Right hindlimb (tissue), 1 donor: ENCODE results near the gene DUOX1.

Experiments
- DNase-seq: peaks from one replicate; pipeline ENCODE4 v3.0.0-alpha.2; 2018

DUOX1 gene

DNA sequence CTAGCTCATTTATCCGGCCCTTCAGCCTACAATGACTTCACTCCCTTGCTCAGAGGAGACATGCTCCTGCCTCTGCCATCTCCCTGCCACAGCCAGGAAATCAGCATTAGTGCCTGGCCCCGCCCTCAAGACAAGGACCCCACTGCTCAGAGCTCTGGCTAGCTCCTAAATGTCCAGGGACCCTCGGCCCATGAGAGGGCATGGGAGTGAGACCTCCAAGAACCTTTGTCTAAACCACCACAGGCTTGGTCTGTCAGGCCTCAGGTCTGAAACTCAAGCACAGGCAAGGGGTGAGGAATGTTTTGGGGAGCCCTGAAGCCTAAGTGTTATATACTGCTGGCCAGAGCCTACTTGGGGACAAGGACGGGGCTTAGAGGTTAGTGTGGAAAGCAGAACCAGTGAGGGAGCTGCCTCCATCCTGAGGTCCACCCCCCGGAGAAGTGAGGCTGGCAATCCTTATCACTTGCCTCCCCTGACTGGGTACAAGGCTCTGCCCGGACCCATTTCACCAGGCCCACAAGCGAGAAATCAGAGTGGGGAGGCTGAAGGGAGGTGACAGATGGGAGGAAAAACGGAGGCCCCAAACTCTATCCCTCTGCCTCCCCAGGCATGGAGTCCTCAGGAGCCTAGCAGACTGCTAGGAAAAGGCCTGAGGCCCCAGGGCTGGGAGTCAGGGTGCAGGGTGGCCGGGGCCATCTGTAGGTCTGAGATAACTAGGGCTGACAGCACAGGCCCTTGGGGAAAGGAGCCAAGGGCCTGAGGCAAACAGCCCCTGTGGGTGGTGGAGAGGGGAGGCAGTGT, 39.2 kb downstream of the DUOX1 start:
- no peak for DNase-seq

- no peak for DNase-seq
Measured at GRCh38 chr15:45169608-45170480, 40.0 kb downstream of the DUOX1 start.

DNA sequence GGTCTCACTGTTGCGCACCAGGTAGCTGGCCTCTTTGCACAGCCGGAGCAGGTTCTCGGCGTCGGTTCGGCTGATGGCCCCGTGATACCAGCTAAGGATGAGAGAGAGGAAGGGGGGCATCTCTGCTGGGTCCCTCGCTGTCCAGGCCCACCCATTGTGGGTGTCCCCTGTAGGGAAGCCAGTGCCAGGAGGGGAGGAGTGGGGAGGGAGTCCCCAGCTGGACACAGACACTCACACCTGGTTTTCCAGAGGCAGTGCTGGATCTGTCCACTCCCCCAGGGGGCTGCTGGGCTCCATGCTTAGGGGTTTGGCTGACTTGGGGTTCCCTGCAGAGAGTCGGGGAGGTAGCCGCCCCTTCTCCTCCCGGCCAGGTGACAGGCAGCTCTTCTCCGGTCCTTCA, 42.1 kb downstream of the DUOX1 start:
- DNase-seq: no peak

DNA sequence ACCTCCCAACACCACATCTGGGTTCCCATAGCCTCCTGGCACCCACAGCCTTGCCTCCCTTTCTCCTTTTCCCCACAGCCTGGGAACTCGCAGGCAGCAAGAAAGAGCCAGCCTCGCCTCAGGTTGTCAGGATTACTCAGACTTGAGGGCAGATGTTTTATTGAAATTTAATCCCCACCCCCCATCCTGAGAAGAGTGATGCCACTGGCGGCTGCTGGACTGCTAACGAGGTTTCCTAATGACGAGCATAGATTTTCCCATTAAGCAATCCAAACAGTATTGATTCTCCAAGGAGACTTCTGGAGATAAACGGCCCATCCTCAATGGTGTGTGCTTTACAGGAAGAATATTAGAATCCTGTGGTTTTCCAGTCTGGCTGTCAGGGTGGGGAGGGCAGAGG, 44.3 kb downstream of the DUOX1 start:
- no peak for DNase-seq

DNA sequence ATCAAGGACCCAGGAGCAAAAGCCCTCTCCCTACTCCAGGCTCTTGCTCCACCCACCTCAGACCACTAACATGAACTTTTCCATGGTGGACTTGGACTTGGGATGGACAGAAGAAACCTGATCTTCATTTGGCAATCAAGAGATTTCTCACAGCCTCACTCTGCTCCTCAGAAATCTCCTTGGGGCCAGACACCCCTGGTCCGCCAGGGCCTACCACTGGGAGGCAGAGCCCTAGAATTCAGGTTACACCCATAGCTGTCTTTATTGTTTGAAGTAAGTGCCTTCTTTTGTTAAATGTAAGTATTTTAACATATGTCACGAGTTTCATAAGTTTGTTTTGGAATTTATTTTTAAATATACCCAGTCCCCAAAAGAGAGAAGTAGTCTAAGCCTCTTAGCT, 44.8 kb downstream of the DUOX1 start:
- no peak for DNase-seq

GRCh38 chr15:45177285-45177684, 47.5 kb downstream of the DUOX1 start:
- DNase-seq: no peak

DNA sequence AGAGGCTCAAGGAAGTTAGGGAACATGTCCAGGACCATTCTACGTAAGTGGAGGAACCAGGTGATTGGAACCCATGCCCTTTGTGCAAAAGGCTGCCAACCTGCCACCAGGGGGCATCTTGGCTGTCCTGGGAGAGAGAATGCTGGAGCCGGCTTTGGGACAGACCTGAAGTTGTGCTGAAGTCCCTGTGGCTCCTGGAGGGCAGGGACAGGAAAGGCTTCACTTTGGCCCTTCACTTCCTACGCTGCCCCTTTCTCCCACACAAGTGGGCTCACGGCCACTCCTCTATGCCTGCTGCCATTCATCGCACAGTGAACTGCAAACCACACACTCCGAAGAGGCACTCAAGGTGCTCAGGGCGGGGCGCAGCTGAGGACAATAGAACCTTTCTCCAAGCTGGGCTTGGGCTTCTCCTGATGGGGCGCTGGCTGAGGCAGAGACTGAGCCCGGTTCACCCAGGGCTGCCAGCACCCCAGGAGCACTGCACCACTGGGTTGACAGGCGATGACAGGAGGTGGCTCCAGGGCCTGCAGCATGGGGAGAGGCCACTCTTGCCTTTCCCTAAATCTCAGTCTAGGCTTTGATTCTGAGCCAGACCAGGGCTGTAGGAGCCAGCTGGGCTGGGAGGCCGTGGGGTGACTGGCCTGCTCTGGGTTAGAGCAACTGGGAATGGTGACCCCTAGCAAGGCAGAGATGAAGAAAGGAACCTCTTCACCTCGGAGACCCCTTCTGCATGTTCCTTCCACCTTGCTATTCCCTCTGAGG, 49.6 kb downstream of the DUOX1 start:
- no peak for DNase-seq

DNA sequence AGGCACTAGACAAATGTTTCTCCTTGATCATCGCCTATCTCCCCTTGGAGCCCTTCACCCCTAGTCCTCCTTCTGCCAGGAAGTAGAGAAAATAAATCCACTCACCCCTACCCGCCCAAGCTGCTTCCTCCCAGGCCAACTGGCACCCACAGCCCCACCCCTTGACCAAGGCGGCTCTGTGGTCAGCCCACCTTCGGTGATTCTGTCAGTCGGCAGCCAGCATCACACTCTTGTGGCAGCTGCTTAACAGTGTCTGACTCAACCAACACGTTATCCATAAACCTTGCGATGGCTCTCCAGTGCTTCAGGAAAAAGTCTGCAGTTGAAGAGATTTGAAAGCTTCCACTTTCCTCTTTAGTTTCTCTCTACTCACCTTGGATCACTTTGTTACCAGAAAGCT, 50.4 kb downstream of the DUOX1 start:
- DNase-seq: no peak

DNA sequence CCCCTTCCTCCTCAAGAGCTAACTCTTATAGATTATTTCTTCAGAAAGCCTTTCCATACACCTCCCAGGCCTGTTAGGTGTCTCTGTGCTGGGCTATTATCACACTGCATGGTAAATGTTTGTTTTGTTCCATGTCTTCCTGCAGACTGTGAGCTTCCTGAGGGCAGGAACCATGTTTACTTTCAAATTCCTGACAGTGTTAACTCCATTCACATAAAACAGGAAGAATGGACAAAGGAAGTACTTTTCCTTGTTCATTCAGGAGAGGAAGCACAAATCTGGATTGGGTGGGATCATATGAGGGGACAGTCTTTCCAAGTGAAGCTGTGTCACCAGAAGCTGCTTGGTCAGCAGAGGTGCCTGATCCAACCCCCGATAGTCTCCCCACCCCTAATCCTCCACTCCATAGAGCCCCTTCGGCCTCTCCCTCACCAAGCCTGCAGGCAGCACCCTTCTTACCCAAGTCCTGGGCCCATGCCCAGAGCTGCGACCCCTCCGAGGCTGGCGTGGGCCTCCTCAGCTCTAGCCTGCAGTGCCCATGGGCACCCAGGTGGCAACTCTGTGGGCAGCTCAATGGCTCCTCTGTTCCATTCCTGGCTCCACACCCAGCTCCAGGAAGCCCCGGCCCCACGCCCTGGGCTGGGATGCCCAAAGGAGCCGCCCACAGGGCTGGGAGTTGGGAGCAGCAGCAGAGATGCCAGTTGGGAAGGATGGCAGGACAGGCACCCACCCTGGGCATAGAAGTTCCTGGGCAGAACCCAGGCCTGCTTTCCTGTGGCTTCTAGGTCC, 51.0 kb downstream of the DUOX1 start:
- DNase-seq: no peak

GRCh38 chr15:45181491-45182285, 51.9 kb downstream of the DUOX1 start:
- DNase-seq: no peak

- no peak for DNase-seq
Measured at GRCh38 chr15:45182996-45183395, 53.2 kb downstream of the DUOX1 start.

DNA sequence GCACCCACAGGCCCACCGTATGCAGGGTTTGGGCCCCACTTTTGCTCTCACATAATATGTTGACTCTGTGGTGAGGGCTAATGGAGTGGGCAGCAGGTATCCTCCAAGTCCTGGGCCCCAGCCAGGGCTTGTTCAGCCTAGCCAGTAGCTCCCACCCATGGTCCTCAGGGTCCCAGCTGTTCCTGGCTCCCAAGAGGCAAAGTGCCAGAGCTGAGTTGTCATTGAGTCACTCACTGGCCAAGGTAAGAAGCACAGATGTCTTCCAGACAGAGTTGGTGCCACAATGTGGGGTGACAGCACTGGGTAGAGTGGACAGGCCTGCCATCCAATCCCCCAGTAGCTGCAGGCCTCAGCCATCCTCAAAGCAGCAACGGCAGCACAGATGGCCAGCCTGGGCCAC, 53.7 kb downstream of the DUOX1 start:
- DNase-seq: no peak

GRCh38 chr15:45184562-45185041, 54.8 kb downstream of the DUOX1 start:
- no peak for DNase-seq

DNA sequence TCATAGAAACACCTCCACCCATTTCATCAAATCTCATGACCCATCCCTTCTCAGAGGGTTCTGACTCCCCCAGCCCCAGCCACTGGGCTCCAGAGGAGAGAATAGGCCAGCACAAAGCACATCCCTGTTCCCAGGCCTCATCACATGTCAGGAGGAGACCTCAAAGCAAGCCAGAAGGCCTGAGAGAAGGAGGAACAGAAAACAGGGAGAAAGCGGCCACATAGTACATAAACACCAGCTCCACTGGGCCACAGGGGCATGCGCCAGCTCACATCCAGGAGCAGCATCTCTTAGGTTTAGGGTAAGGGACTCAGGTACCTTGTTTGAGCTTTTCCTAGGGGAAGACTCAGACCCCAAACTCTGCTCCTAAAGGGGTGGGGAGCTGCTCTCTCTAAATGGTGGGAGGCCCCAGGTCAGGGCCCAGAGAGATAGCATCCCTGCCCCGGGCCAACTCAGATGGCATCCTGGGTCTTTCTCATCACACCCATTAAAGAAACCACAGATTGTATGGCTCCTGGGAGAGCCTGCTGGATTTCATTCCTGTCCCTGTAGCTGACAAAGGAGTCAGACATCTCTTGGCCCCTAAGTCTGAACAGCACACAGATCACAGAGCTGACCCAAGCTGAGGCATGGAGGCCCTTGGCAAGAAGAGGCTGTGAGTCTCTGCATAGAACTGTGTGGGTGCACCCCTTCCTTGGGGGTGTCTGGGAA, 55.4 kb downstream of the DUOX1 start:
- no peak for DNase-seq

- no peak for DNase-seq
Measured at GRCh38 chr15:45185903-45186770, 56.3 kb downstream of the DUOX1 start.

DNA sequence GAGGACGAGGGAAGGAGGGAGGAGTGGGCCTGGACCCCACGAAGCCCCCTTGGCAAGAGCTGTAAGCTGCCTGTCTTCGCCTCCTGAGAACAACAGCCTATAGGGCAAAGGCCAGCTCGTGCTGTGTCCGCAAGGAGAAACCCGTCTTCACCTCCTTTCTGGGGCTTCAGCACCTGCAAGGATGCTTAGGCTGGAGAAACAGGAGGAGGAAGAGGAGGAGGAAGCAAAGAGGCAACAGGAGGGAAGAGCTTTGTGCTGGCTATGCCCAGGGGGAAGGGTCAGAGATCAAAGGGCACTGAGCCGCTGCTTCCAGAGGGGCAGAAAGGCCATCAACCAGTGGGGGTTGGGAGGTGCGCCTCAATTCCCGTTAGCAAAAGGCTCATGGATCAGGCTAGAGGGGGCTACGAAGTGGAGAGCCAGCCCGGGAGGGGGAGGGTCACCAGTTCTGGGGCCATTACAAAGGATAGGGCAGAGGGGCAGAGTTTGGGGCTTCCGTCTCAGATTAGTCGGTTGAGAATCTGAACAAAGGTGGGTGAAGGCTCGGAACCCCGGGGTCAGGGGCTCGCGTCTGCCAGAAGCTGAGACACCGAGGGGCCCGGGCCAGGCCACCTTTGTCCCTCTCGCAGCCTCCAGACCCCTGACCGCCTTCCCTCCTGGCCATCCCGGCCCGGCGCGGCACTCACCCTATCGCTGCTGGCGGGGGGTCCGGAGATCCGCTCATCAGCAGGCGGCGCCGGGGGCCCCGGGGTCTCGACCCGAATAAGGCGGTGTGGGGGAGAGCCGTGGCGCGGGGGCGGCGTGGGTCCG, 57.2 kb downstream of the DUOX1 start:
- DNase-seq: no peak

GRCh38 chr15:45187578-45187893, 57.7 kb downstream of the DUOX1 start:
- DNase-seq: peak; percentile 53

DNA sequence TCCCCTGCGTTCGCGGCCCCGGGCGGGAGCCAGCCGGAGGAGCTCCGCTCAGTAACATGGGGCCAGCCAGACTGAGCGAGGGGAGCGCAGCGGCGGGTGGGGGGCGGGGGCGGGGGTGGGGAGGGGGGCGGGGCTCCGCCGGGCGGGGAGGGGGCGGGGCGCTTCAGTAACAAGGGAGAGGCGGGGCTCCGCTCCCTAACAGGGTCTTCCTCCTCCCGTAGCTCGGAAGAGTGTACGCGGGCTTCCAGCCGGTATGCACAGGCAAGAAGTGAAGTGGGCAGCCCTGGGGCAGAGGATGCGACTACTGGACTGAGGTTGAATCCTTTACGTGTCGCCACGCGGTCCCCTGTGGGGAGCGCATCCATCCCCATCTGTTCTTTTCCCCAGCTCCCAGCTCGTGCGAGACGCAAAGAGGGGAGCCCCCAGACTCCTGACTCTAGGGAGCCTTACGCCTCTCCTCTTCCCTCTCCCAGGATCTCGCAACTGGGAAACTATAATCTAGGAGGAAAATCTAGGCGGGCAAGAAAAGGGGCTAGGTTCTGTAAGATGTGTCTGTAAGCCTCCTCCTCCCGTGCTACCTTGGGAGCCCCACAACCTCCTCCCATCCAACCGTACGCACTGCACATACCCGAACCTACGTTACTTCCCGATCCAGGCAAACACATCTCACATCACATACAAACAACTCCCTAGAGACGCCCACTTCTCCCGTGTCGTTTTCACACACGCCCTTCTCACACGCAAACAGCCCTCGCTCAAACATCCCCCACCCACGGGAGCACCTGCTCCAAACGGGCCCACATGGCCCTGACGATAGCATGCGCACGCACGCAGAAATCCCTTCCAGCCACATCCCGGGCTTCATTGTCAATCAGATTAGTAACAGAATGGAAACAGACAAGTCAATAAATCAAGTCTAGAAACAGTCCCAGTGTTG, 58.4 kb downstream of the DUOX1 start, which contains the start of gene SHF:
Gene SHF (minus strand): TSS at position 73 of the 937 bp plus-strand sequence. CDS start 15 bp downstream, at position 58.
- DNase-seq: peak; percentile 84
